Measurements from ENCODE around the gene TEX2. TPM values are rescaled to one million over a fixed set of nuclear protein-coding genes. Genes with fewer than 3 reads are reported as not detected.
A peak's percentile ranks its signal among the peaks of the same experiment; 100 is the strongest.
"Not testable (repeated sequence)": the region's sequence is repeated elsewhere in the genome, so short reads cannot be mapped to it uniquely, and the experiment has no call there.

TEX2 gene
- total and polyA plus RNA-seq, 9 of the 15 experiments (the other 6 are each of a cell fraction or from before 2014, with no cell fraction given), result 4.1 to 27.6 (median 19.3) TPM

GRCh38 chr17:64238449-64238848 is 24.6 kb downstream of the TEX2 start:
- POLR2A ChIA-PET, result interaction anchor here (0.8 to 2.8 kb wide), 3 partner anchors 11 to 92 kb away, joined by 3 to 9 read pairs (median 4); no protein-coding TSS in a partner anchor
- CTCF ChIA-PET (ENCODE audit: low intra/inter-chr PET ratio); H3K9me3 ChIP-seq (replicated peaks; ENCODE audit: control insufficient read depth, insufficient read depth, low read depth, low read length); H3K4me3 ChIP-seq; in situ Hi-C loops (cut with MboI); H3K27ac ChIP-seq (ENCODE audit: extremely low read depth, low read depth, low read length); DNase-seq (ENCODE audit: extremely low read depth in 1 of 4, low spot score in 3 of 4); H3K27me3 ChIP-seq (ENCODE audit: control insufficient read depth in 2 of 2, insufficient read depth in 2 of 2, low read length in 2 of 2); ATAC-seq; H2AFZ ChIP-seq (ENCODE audit: low read depth, low read length); H3K9ac ChIP-seq (ENCODE audit: insufficient read depth in 1 of 2, low read depth in 2 of 2, low read length in 2 of 2); H3K36me3 ChIP-seq (ENCODE audit: control insufficient read depth, insufficient read depth, low read length); H3K4me2 ChIP-seq (ENCODE audit: insufficient read depth, low read length); BruUV-seq (replicated peaks); intact Hi-C loops (cut with micrococcal nuclease); H3K9me1 ChIP-seq (ENCODE audit: control insufficient read depth, insufficient read depth, low read length): not testable (repeated sequence)
- FAIRE-seq, result peak; percentile 23
- peaks cover 84% of the 10 kb centered on the region for H3K79me2 ChIP-seq (ENCODE audit: control insufficient read depth, insufficient read depth, low read length)
- peaks cover 16 to 24% of the 10 kb centered on the region in 2 experiments for H3K4me1 ChIP-seq (replicated peaks in 1 of 2; ENCODE audit: control insufficient read depth in 2 of 2, insufficient read depth in 2 of 2, low read length in 2 of 2)
- peak; percentile 25; the same call in 1 of the 2 replicates for TF ChIP-seq CBFA2T3 (IDR thresholded peaks at IDR 0.05)
- TF ChIP-seq EGR1 (conservative IDR thresholded peaks at IDR 0.05), result peak; percentile 47; the same call in 1 of the 2 replicates
- TF ChIP-seq PRDM10 (IDR thresholded peaks at IDR 0.05; ENCODE audit: partially characterized antibody), result peak; percentile 65
- H4K20me1 ChIP-seq (replicated peaks; ENCODE audit: control insufficient read depth, insufficient read depth, low read length), result peaks cover 12% of the 10 kb centered on the region; the same call in 1 of the 2 replicates
- WGBS (ENCODE audit: insufficient coverage, low coverage, missing lambda C conversion rate), result 55% methylated on average over 4 of the region's 4 CpGs
